Heart left ventricle (tissue), 16 donors: ENCODE results near the gene NTNG2. TPM values are rescaled to one million over a fixed set of nuclear protein-coding genes. Genes with fewer than 3 reads are reported as not detected.

Experiments
- ATAC-seq, 4 donors: fragments of 200-7000 bp; cut with Tn5 transposase; one replicate each; pipeline ENCODE4 v1.9.1; 2020 to 2022; ENCODE audit warnings: moderate library complexity in 4 of 4, mild to moderate bottlenecking in 3 of 4, moderate number of reproducible peaks in 1 of 4
- DNase-seq, 5 donors: peaks; one replicate each; pipeline ENCODE4 v3.0.0-alpha.2; 2020
- H3K27ac ChIP-seq, 12 donors: fragments of 200-600 bp; sonication (generic) in 4 of 12; one replicate each; pipeline versions ENCODE4 v1.5.0 to v1.8.0; 2016 to 2022; ENCODE audit warnings: mild to moderate bottlenecking in 2 of 12
- H3K27me3 ChIP-seq, 9 donors: fragments of 200-600 bp; sonication (generic) in 2 of 9; one replicate each; pipeline versions ENCODE4 v1.5.1 to v1.8.0; 2016 to 2022; ENCODE audit warnings: mild to moderate bottlenecking in 3 of 9
- H3K36me3 ChIP-seq, 9 donors: fragments of 200-600 bp; sonication (generic) in 2 of 9; one replicate each; pipeline versions ENCODE4 v1.5.0 to v1.8.0; 2018 to 2022; ENCODE audit warnings: mild to moderate bottlenecking in 2 of 9
- H3K4me1 ChIP-seq, 12 donors: fragments of 200-600 bp; sonication (generic) in 4 of 12; one replicate each; pipeline versions ENCODE4 v1.5.0 to v1.8.0; 2016 to 2022; ENCODE audit warnings: mild to moderate bottlenecking in 3 of 12
- H3K4me3 ChIP-seq, 12 donors: fragments of 200-600 bp; sonication (generic) in 4 of 12; one replicate each; pipeline versions ENCODE4 v1.5.0 to v1.8.0; 2017 to 2022; ENCODE audit warnings: mild to moderate bottlenecking in 9 of 12, moderate library complexity in 4 of 12
- H3K9me3 ChIP-seq, 12 donors: fragments of 200-600 bp; sonication (generic) in 4 of 12; one replicate each; pipeline versions ENCODE4 v1.5.0 to v1.8.0; 2016 to 2022; ENCODE audit warnings: mild to moderate bottlenecking in 1 of 12
- POLR2A ChIP-seq, 2 donors: fragments of 450-650 bp; IDR thresholded peaks; one replicate each; pipeline ENCODE4 v1.6.1; 2017; ENCODE audit warnings: antibody characterized with exemption in 2 of 2, mild to moderate bottlenecking in 2 of 2, moderate library complexity in 2 of 2
- WGBS, 4 donors: extraction: QIAGEN DNeasy Blood & Tissue Kit in 2 of 4; methylation state at CpG; one replicate each; pipeline versions ENCODE4 v1.1.5 to v1.1.7; 2013 to 2018; 5-methylcytosine and 5-hydroxymethylcytosine counted together
- intact Hi-C, 10 donors: fragments of 100-400 bp; cut with DNase I; formaldehyde crosslinking; loops; one replicate each; pipeline versions ENCODE4 v1.11.1 to v1.14.2; 2022
- polyA plus RNA-seq, 2 donors: library from polyadenylated mRNA; stranded (reverse); fragments of 200-250 nt; gene quantifications; one replicate each; pipeline ENCODE4 v1.2.3, GENCODE V29; 2013
- total RNA-seq, 9 donors: library from RNA; depleted of rRNA in 2 of 9; stranded (reverse); fragments of >200 nt in 2 of 9; fragmentation: NEBNext Ultra II Directional in 3 of 9; extraction: Animal tissue kit (Norgen Biotek cat#: 25700) in 3 of 9; gene quantifications; one replicate each; pipeline versions ENCODE4 v1.1.0 to v1.2.4, GENCODE V29; 2016 to 2023
- TF ChIP-seq, protein P1 (sequence below), 12 donors: fragments of 200-600 bp; sonication (generic) in 4 of 12; IDR thresholded peaks; one replicate each; pipeline versions ENCODE4 v1.5.0 to v1.8.0; 2018 to 2022; ENCODE audit warnings: antibody characterized with exemption in 12 of 12, mild to moderate bottlenecking in 5 of 12
- donor health status: ischemic (EF 13 %, LVEDD 7.1; RV severe dilation, severe dysfunction).
- donor health status: healthy with polysubstance abuse.
- donor health status: DM: no; HTN: yes; CAD: no.
- donor health status: DM: no; HTN: no; CAD: no.
- donor health status: ischemic (EF 25% LVEDD 6.9; RV normal size, moderate dysfunction).
- donor health status: ischemic (EF 25% LVEDD 5.7; RV mildly dilated, moderate dysfunction).
- donor health status: healthy.
- donor health status: DM: yes; HTN: yes; CAD: no.
- donor health status: ischemic (EF 35%, LVEDD 5.7; RV mildly dilated, moderate dysfunction).
- donor health status: nonischemic (EF 11% LVEDD 7.7; RV severe dilation, severe dysfunction).
- donor health status: DM: yes; HTN: yes; CAD: no.
- donor health status: PGD.
- donor health status: ischemic (EF 29% LVEDD 5.4; RV normal size, mild dysfunction).
- donor health status: nonischemic (EF 23%, LVEDD 6.1; RV moderate dilation, normal function).

Gene NTNG2
- total and polyA plus RNA-seq, 11 donors, result 0.28 to 4.1 (median 2.2) TPM

DNA sequence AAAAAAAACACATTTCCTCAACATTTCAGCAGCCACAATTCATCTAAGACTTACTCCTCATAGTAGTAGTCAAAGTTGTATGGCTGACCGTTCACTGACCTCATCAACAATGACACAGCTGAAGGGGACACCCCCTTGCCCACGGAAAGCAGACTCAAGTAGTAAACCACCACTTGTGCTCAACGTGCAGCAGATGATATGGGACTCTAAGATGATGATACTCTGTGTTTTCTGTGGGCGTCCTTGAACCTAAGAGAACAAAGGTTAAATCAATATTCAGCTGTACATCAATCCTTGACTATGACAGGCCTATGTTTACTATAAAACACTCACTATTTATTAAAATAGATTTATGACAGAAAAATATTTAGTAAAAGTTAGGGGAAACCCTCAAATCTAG is 121.3 kb downstream of the NTNG2 start:
- Histone ChIP-seq H3K36me3 (peaks cover 0 to 100% (median 99%) of the 10 kb centered on the region in 9 donors), H3K4me1 (peaks cover 0 to 5% (median 2%) of the 10 kb centered on the region in 12 donors), H3K27me3 (no peaks in the 10 kb centered on the region), H3K4me3 (no peak overlapping the region), H3K9me3 (no peaks in the 10 kb centered on the region), H3K27ac (no peak overlapping the region)
- TF ChIP-seq, protein P1, sequence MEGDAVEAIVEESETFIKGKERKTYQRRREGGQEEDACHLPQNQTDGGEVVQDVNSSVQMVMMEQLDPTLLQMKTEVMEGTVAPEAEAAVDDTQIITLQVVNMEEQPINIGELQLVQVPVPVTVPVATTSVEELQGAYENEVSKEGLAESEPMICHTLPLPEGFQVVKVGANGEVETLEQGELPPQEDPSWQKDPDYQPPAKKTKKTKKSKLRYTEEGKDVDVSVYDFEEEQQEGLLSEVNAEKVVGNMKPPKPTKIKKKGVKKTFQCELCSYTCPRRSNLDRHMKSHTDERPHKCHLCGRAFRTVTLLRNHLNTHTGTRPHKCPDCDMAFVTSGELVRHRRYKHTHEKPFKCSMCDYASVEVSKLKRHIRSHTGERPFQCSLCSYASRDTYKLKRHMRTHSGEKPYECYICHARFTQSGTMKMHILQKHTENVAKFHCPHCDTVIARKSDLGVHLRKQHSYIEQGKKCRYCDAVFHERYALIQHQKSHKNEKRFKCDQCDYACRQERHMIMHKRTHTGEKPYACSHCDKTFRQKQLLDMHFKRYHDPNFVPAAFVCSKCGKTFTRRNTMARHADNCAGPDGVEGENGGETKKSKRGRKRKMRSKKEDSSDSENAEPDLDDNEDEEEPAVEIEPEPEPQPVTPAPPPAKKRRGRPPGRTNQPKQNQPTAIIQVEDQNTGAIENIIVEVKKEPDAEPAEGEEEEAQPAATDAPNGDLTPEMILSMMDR (IDR thresholded peaks at IDR 0.05), result no peak
- no peak for TF ChIP-seq POLR2A (IDR thresholded peaks at IDR 0.05)
- intact Hi-C loops, result loop anchor here in 1 of 10 donors (10.0 kb wide), 1 partner anchor 1138 kb away; no protein-coding TSS in a partner anchor
- ATAC-seq (no peak), DNase-seq (no peak)
- 65 to 71% (median 69%) methylated on average over 4 of the region's 4 CpGs for WGBS, 4 donors

DNA sequence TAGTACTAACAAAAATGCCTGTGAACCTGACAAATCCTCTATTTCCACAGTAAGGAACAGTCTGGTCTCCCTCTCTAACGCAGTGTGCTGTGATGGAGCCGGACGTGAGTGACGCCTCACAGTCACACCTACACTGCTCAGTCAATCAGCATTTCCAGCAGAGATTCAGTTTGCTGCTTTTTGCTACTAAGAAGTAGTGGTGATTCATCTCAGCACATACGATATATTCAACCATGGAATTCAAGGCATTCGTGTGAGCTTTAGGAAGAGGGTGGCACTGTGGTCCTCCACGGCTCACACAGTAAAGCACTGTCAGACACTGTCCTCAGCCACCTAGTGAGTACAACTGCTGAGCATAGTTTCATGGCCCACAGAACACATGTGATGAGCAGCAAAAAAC is 122.0 kb downstream of the NTNG2 start:
- Histone ChIP-seq H3K27ac (no peak overlapping the region), H3K36me3 (peaks cover 0 to 100% (median 92%) of the 10 kb centered on the region in 9 donors), H3K9me3 (no peaks in the 10 kb centered on the region), H3K4me3 (no peak overlapping the region), H3K27me3 (no peaks in the 10 kb centered on the region), H3K4me1 (peaks cover 0 to 12% (median 9%) of the 10 kb centered on the region in 12 donors)
- WGBS, 4 donors, result 71 to 86% (median 83%) methylated on average over 7 of the region's 7 CpGs
- ATAC-seq, result no peak
- TF ChIP-seq POLR2A (IDR thresholded peaks at IDR 0.05), result no peak
- TF ChIP-seq, protein P1 (IDR thresholded peaks at IDR 0.05), result no peak
- intact Hi-C loops, result loop anchor here in 1 of 10 donors (10.0 kb wide), 1 partner anchor 1139 kb away; no protein-coding TSS in a partner anchor
- DNase-seq, result no peak

DNA sequence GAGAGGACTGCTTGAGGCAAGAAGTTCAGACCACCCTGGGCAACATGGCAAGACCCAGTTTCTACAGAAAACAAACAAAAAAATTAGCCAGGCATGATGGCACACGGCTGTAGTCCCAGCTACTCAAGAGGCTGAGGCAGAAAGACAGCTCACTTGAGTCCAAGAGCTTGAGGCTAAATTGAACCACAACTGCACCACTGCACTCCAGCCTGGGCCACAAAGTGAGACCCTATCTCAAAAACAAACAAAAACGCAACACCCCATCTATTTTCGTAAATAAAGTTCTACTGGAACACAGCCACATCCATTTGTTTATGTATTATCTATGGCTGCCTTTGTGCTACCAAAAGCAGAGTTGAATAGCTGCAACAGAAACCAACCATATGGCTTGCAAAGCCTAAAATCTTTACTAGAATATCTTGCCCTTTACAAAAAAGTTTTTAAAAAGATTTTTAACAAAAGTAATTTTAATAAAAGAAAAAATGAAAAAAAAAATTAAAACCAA is 125.5 kb downstream of the NTNG2 start:
- intact Hi-C loops, result loop anchor here in 1 of 10 donors (5.0 to 10.0 kb wide), 2 partner anchors 55 to 1143 kb away; no protein-coding TSS in a partner anchor
- H3K9me3 ChIP-seq, result no peaks in the 10 kb centered on the region
- TF ChIP-seq, protein P1 (IDR thresholded peaks at IDR 0.05), result no peak
- no peak for TF ChIP-seq POLR2A (IDR thresholded peaks at IDR 0.05)
- ATAC-seq (no peak), DNase-seq (no peak)
- H3K4me1 ChIP-seq, result peaks cover 0 to 20% (median 15%) of the 10 kb centered on the region in 12 donors
- H3K27ac ChIP-seq, result no peak overlapping the region
- H3K36me3 ChIP-seq, result peaks cover 0 to 99% (median 59%) of the 10 kb centered on the region in 9 donors
- H3K4me3 ChIP-seq, result no peak overlapping the region
- WGBS, 4 donors, result 71 to 78% (median 78%) methylated on average over 3 of the region's 3 CpGs
- H3K27me3 ChIP-seq, result no peaks in the 10 kb centered on the region

DNA sequence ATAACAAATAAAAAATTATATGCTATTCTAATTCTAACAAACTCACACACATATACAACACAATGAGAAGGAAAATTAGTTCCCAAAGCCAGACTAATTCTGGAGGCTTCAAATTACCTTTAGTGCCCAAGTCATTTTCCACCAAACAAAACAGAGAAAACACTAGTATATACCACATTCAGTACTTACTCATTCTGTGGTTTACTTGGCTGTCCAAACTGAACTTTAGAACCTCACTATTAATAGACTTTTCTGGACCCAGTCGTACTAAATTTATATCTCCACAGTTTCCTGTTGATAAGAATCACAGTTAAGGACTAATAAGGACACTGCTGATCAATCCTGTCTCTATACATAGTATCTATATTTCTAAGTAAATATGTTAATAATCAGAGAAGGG is 126.5 kb downstream of the NTNG2 start:
- H3K36me3 ChIP-seq, result peaks cover 0 to 97% (median 55%) of the 10 kb centered on the region in 9 donors
- H3K27me3 ChIP-seq, result no peaks in the 10 kb centered on the region
- H3K4me1 ChIP-seq, result peaks cover 0 to 21% (median 15%) of the 10 kb centered on the region in 12 donors
- TF ChIP-seq, protein P1 (IDR thresholded peaks at IDR 0.05), result no peak
- TF ChIP-seq POLR2A (IDR thresholded peaks at IDR 0.05), result no peak
- intact Hi-C loops, result loop anchor here in 1 of 10 donors (5.0 to 10.0 kb wide), 2 partner anchors 54 to 1144 kb away; no protein-coding TSS in a partner anchor
- H3K9me3 ChIP-seq, result no peaks in the 10 kb centered on the region
- WGBS, 4 donors, result 0 to 5% (median 3%) methylated on average over 1 of the region's 1 CpG
- DNase-seq (no peak), ATAC-seq (no peak)
- no peak overlapping the region for H3K4me3 ChIP-seq
- peak overlapping the region in 4 of 12 donors; percentile 4 to 44 (median 7) for H3K27ac ChIP-seq
